Endometrial microvascular endothelial cells (primary cell): Measurements from ENCODE around the gene BDKRB2. TPM values are rescaled to one million over a fixed set of nuclear protein-coding genes. Genes with fewer than 3 reads are reported as not detected.

Source experiments
- in situ Hi-C: cut with HindIII; loops from 2 replicates; pipeline ENCODE4 v1.10.0; 2017; ENCODE audit warnings: low sequenced_read_pairs, low pct_unique_long_range_greater_than_20kb; ENCODE audit errors: inconsistent ontology term
- total RNA-seq: library from RNA; depleted of rRNA; stranded (reverse); fragments of >200 nt; gene quantifications from one replicate; pipeline ENCODE4 v1.2.3, GENCODE V29; 2015; ENCODE audit errors: inconsistent ontology term

Gene BDKRB2
- total RNA-seq, 1 donor from 2014 or later, result 0.56 TPM

GRCh38 chr14:96214793-96215192 lies 10.2 kb downstream of the BDKRB2 start:
- in situ Hi-C loops, result no loop called here

- in situ Hi-C loops, result no loop called here
Measured at GRCh38 chr14:96215452-96216244, 11.0 kb downstream of the BDKRB2 start.

- in situ Hi-C loops, result no loop called here
Measured at GRCh38 chr14:96216627-96217026, 12.0 kb downstream of the BDKRB2 start.

- in situ Hi-C loops, result no loop called here
Measured at GRCh38 chr14:96217376-96217913, 12.8 kb downstream of the BDKRB2 start.

GRCh38 chr14:96221109-96221650 lies 16.5 kb downstream of the BDKRB2 start:
- in situ Hi-C loops, result no loop called here

- in situ Hi-C loops, result no loop called here
Measured at GRCh38 chr14:96221841-96222240, 17.2 kb downstream of the BDKRB2 start.

GRCh38 chr14:96224480-96225096 lies 19.9 kb downstream of the BDKRB2 start:
- in situ Hi-C loops, result no loop called here

- in situ Hi-C loops, result no loop called here
Measured at GRCh38 chr14:96225213-96225612, 20.6 kb downstream of the BDKRB2 start.

- in situ Hi-C loops, result no loop called here
Measured at GRCh38 chr14:96225745-96226151, 21.1 kb downstream of the BDKRB2 start.

- in situ Hi-C loops, result no loop called here
Measured at GRCh38 chr14:96227428-96227827, 22.8 kb downstream of the BDKRB2 start.

GRCh38 chr14:96229315-96229714 lies 24.7 kb downstream of the BDKRB2 start:
- in situ Hi-C loops, result no loop called here

- in situ Hi-C loops, result no loop called here
Measured at GRCh38 chr14:96231056-96231455, 26.4 kb downstream of the BDKRB2 start.

- in situ Hi-C loops, result no loop called here
Measured at GRCh38 chr14:96231526-96232130, 27.0 kb downstream of the BDKRB2 start.

GRCh38 chr14:96232506-96232905 lies 27.9 kb downstream of the BDKRB2 start:
- in situ Hi-C loops, result no loop called here

- in situ Hi-C loops, result no loop called here
Measured at GRCh38 chr14:96233661-96234060, 29.0 kb downstream of the BDKRB2 start.

GRCh38 chr14:96235426-96235825 lies 30.8 kb downstream of the BDKRB2 start:
- in situ Hi-C loops, result no loop called here

GRCh38 chr14:96237641-96238040 lies 33.0 kb downstream of the BDKRB2 start:
- in situ Hi-C loops, result no loop called here

GRCh38 chr14:96238676-96239265 lies 34.1 kb downstream of the BDKRB2 start:
- in situ Hi-C loops, result no loop called here

GRCh38 chr14:96239711-96240141 lies 35.1 kb downstream of the BDKRB2 start:
- in situ Hi-C loops, result no loop called here
